SK-N-SH (cell line): Measurements from ENCODE around the gene PROC. TPM values are rescaled to one million over a fixed set of nuclear protein-coding genes. Genes with fewer than 3 reads are reported as not detected.

Experiments
- CTCF ChIA-PET: fragments of 300-600, 350-600 bp; formaldehyde crosslinking; extraction: SDS; loops from one replicate; lab custom pipeline; 2021; lab: Yijun Ruan, JAX
- POLR2A ChIA-PET: fragments of 350-600 bp; sonication (Branson Sonifier 250); formaldehyde crosslinking; extraction: SDS; loops from one replicate; lab custom pipeline; 2020; ENCODE audit warnings: antibody characterized with exemption, inconsistent platforms; lab: Yijun Ruan, JAX
- DNase-seq: peaks from one replicate; pipeline ENCODE4 v3.0.0; 2012
- H2AFZ ChIP-seq: fragments of 200-600 bp; sonication (generic); 2 replicates; pipeline ENCODE4 v1.8.1; 2016; ENCODE audit warnings: antibody characterized with exemption, mild to moderate bottlenecking, low read depth
- H3F3A ChIP-seq: fragments of 200-600 bp; sonication (generic); replicated peaks from 2 replicates; pipeline ENCODE3; 2016; ENCODE audit warnings: antibody characterized with exemption, mild to moderate bottlenecking; ENCODE audit not compliant: insufficient read depth
- H3K27ac ChIP-seq, 2 experiments: fragments of 200-500 bp in 1 of 2; fragments of 200-600 bp in 1 of 2; sonication (Bioruptor generic) in 1 of 2; sonication (generic), shearing (Covaris generic) in 1 of 2; 2 replicates each; pipeline versions ENCODE4 v1.5.1 to v1.6.1; 2014 to 2016; ENCODE audit warnings: low read depth in 2 of 2, inconsistent platforms in 1 of 2, low read length in 1 of 2, mild to moderate bottlenecking in 1 of 2, mixed read lengths in 1 of 2
- H3K27me3 ChIP-seq: fragments of 200-600 bp; sonication (generic), shearing (Covaris generic); 2 replicates; pipeline ENCODE4 v1.6.1; 2016; ENCODE audit warnings: mixed run types; ENCODE audit not compliant: insufficient read depth
- H3K36me3 ChIP-seq, 2 experiments: fragments of 200-500 bp in 1 of 2; fragments of 200-600 bp in 1 of 2; sonication (Bioruptor generic) in 1 of 2; sonication (generic) in 1 of 2; replicated peaks in 1 of 2; 2 replicates each; pipeline versions ENCODE3 to v1.5.1; 2014 to 2016; ENCODE audit warnings: low read length in 1 of 2, mild to moderate bottlenecking in 1 of 2; ENCODE audit not compliant: insufficient read depth in 2 of 2, control insufficient read depth in 1 of 2
- H3K4me1 ChIP-seq, 2 experiments: fragments of 200-500 bp in 1 of 2; fragments of 200-600 bp in 1 of 2; sonication (Bioruptor generic) in 1 of 2; sonication (generic), shearing (Covaris generic) in 1 of 2; 2 replicates each; pipeline versions ENCODE4 v1.5.1 to v1.6.1; 2014 to 2016; ENCODE audit warnings: low read depth in 1 of 2, low read length in 1 of 2, mixed run types in 1 of 2; ENCODE audit not compliant: insufficient read depth in 2 of 2, control insufficient read depth in 1 of 2
- H3K4me2 ChIP-seq: fragments of 200-600 bp; sonication (generic), shearing (Covaris generic); 2 replicates; pipeline ENCODE4 v1.6.1; 2017; ENCODE audit warnings: mixed run types
- H3K4me3 ChIP-seq, 2 experiments: fragments of 200-500 bp in 1 of 2; fragments of 200-600 bp in 1 of 2; sonication (Bioruptor generic) in 1 of 2; sonication (generic), shearing (Covaris generic) in 1 of 2; 2 replicates each; pipeline versions ENCODE4 v1.5.1 to v1.8.1; 2014 to 2016; ENCODE audit warnings: low read depth in 2 of 2, inconsistent platforms in 1 of 2, low read length in 1 of 2, mild to moderate bottlenecking in 1 of 2, mixed read lengths in 1 of 2, moderate library complexity in 1 of 2
- H3K79me2 ChIP-seq: fragments of 200-600 bp; sonication (generic); 2 replicates; pipeline ENCODE4 v1.8.1; 2017; ENCODE audit warnings: mild to moderate bottlenecking; ENCODE audit not compliant: insufficient read depth
- H3K9ac ChIP-seq: fragments of 200-600 bp; sonication (generic); 2 replicates; pipeline ENCODE4 v1.6.1; 2017; ENCODE audit warnings: mixed run types
- H3K9me2 ChIP-seq: fragments of 200-600 bp; sonication (generic); 2 replicates; pipeline ENCODE4 v1.6.1; 2017; ENCODE audit warnings: mixed run types
- H3K9me3 ChIP-seq: fragments of 200-600 bp; sonication (generic); 2 replicates; pipeline ENCODE4 v1.6.1; 2017; ENCODE audit warnings: mixed run types, mild to moderate bottlenecking, moderate library complexity
- H4K20me1 ChIP-seq: fragments of 200-600 bp; sonication (generic); 2 replicates; pipeline ENCODE4 v1.6.1; 2017; ENCODE audit warnings: mild to moderate bottlenecking, mixed run types; ENCODE audit not compliant: insufficient read depth
- ELF1 ChIP-seq: IDR thresholded peaks from 2 replicates; pipeline ENCODE4 v1.4.0; 2012
- EP300 ChIP-seq, 2 experiments: IDR thresholded peaks; 2 replicates each; pipeline versions ENCODE4 v1.4.0 to v1.6.1; 2012; ENCODE audit warnings: borderline replicate concordance in 1 of 2, low read depth in 1 of 2, low read length in 1 of 2
- FOSL2 ChIP-seq: IDR thresholded peaks from 2 replicates; pipeline ENCODE4 v1.4.0; 2012; ENCODE audit warnings: low read depth, mild to moderate bottlenecking, moderate library complexity, borderline replicate concordance
- FOXM1 ChIP-seq: IDR thresholded peaks from 2 replicates; pipeline ENCODE4 v1.4.0; 2012; ENCODE audit warnings: low read depth, mild to moderate bottlenecking
- GATA2 ChIP-seq: sonication (generic); formaldehyde crosslinking; IDR thresholded peaks from 2 replicates; pipeline ENCODE4 v1.5.0; 2020; ENCODE audit warnings: mild to moderate bottlenecking, missing genetic modification reagents
- NFIC ChIP-seq: IDR thresholded peaks from 2 replicates; pipeline ENCODE4 v1.4.0; 2012; ENCODE audit warnings: borderline replicate concordance
- POLR2AphosphoS5 ChIP-seq: IDR thresholded peaks from 2 replicates; pipeline ENCODE4 v1.6.1; 2012; ENCODE audit warnings: low read depth, low read length
- RAD21 ChIP-seq: IDR thresholded peaks from 2 replicates; pipeline ENCODE4 v1.6.1; 2012; ENCODE audit warnings: mild to moderate bottlenecking, low read length
- REST ChIP-seq: IDR thresholded peaks from 2 replicates; pipeline ENCODE4 v1.6.1; 2012; ENCODE audit warnings: mild to moderate bottlenecking, low read depth, low read length, moderate library complexity
- RFX5 ChIP-seq: IDR thresholded peaks from 2 replicates; pipeline ENCODE4 v1.6.1; 2012; ENCODE audit warnings: mild to moderate bottlenecking, improper control_type of control experiment, low read length
- SIN3A ChIP-seq: IDR thresholded peaks from 2 replicates; pipeline ENCODE4 v1.6.1; 2012; ENCODE audit warnings: low read depth, mild to moderate bottlenecking, low read length, moderate library complexity, borderline replicate concordance
- TAF1 ChIP-seq: IDR thresholded peaks from 2 replicates; pipeline ENCODE4 v1.6.1; 2012; ENCODE audit warnings: low read depth, mild to moderate bottlenecking, low read length, moderate library complexity, borderline replicate concordance
- TCF12 ChIP-seq: IDR thresholded peaks from 2 replicates; pipeline ENCODE4 v1.4.0; 2012
- TEAD4 ChIP-seq: IDR thresholded peaks from 2 replicates; pipeline ENCODE4 v1.4.0; 2012; ENCODE audit warnings: mild to moderate bottlenecking, borderline replicate concordance; ENCODE audit not compliant: insufficient read depth
- YY1 ChIP-seq: IDR thresholded peaks from 2 replicates; pipeline ENCODE4 v1.4.0; 2012; ENCODE audit warnings: low read depth, mild to moderate bottlenecking
- ZBTB33 ChIP-seq: IDR thresholded peaks from 2 replicates; pipeline ENCODE4 v1.4.0; 2012; ENCODE audit warnings: low read depth, borderline replicate concordance
- WGBS: methylation state at CpG from one replicate; pipeline ENCODE4 v1.1.6; 2017; ENCODE audit warnings: low lambda C conversion rate; 5-methylcytosine and 5-hydroxymethylcytosine counted together
- polyA plus RNA-seq, 3 experiments: library from polyadenylated mRNA; depleted of rRNA; stranded (reverse); fragments of >200 nt; gene quantifications; 2 replicates each; pipeline ENCODE4 v1.2.3, GENCODE V29; 2012
- TF ChIP-seq, protein P1 (sequence below): IDR thresholded peaks from 2 replicates; pipeline ENCODE4 v1.4.0; 2012; ENCODE audit warnings: low read depth
- TF ChIP-seq, protein P2 (sequence below): fragments of 150-350 bp; IDR thresholded peaks from 2 replicates; pipeline ENCODE4 v1.6.1; 2017; ENCODE audit warnings: antibody characterized with exemption, low read length, low read depth, borderline replicate concordance

Gene PROC
- polyA plus RNA-seq, 1 of the 3 experiments (the other 2 are of a cell fraction) = 0.10 TPM

- peak overlapping the region; percentile 59 for H2AFZ ChIP-seq
- no peaks in the 10 kb centered on the region for H3K79me2 ChIP-seq
- no peaks in the 10 kb centered on the region for H4K20me1 ChIP-seq
- WGBS = 23% methylated on average over 6 of the region's 6 CpGs
- peak overlapping the region; percentile 2 to 6; a peak in 2 of 4 replicates for H3K4me3 ChIP-seq
- POLR2A ChIA-PET = no interaction called here
- CTCF ChIA-PET = interaction anchor here (1.0 kb wide), 1 partner anchor 98 kb away, joined by 3 read pairs; no protein-coding TSS in a partner anchor
- TF ChIP-seq TCF12 = no peak; the same call in 1 of the 2 replicates
- TF ChIP-seq, protein P1, sequence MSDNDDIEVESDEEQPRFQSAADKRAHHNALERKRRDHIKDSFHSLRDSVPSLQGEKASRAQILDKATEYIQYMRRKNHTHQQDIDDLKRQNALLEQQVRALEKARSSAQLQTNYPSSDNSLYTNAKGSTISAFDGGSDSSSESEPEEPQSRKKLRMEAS = peak; percentile 56; the same call in 1 of the 2 replicates
- peak; percentile 96 for TF ChIP-seq RFX5
- 0 out of 2 replicates have a peak, but pooled peaks have one; percentile 21 for TF ChIP-seq TEAD4
- TF ChIP-seq, all 33 proteins: peak for 3
- no peaks in the 10 kb centered on the region for H3K36me3 ChIP-seq
- no peak for DNase-seq
- peak overlapping the region; percentile 58; the same call in 1 of the 2 replicates for H3K9ac ChIP-seq
- H3K9me2 ChIP-seq = no peaks in the 10 kb centered on the region
- peak overlapping the region; percentile 60 to 86; a peak in 3 of 4 replicates for H3K27ac ChIP-seq
- H3K27me3 ChIP-seq = no peaks in the 10 kb centered on the region
- H3K4me2 ChIP-seq = peak overlapping the region; percentile 62
- peaks cover 44% of the 10 kb centered on the region for H3F3A ChIP-seq
- peaks cover 22 to 35% of the 10 kb centered on the region in 2 experiments for H3K4me1 ChIP-seq
- H3K9me3 ChIP-seq = no peaks in the 10 kb centered on the region
Observed at GRCh38 chr2:127410871-127411652, 7.2 kb upstream of the PROC start.

DNA sequence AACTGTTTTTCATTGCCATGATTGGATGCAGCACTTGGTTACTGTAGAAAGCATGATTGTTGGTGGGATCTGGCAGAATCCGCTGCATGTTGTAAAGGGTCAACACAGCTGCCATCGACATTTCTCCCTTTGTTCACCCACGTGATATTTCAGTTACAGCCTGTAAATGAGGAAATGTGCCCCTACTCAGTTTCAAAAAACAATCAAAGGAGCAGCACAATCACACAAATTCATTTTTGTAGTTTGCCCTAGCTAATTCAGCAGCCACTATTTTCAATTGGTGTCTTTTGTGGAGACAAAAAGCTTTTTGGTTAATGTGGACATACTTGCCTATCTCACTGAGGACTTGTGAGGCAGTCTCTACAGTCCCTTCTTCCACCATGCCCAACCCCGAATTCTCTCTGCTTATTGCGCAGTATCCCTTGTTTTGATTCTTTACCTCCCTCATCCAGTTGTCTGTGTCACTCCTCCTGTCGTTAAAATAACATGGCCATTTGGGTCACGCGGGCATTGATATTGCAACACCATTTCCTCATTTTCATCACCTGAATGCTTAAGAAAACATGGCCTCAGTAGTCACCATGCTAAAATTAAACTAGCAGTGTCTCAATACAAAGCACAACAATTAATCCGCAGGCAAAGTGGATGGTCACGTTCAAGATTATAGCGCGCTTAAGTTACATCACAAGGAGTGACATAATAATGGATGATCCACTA is 6.4 kb upstream of the PROC start:
- H3K9me3 ChIP-seq = no peaks in the 10 kb centered on the region
- H3K36me3 ChIP-seq = no peaks in the 10 kb centered on the region
- H3K27me3 ChIP-seq = no peaks in the 10 kb centered on the region
- DNase-seq = no peak
- ChIA-PET POLR2A (no interaction called here), CTCF (interaction anchor here (1.0 kb wide), 1 partner anchor 98 kb away, joined by 3 read pairs; no protein-coding TSS in a partner anchor)
- WGBS = 91% methylated on average over 12 of the region's 12 CpGs
- no peaks in the 10 kb centered on the region for H3K79me2 ChIP-seq
- peak overlapping the region; percentile 59; the same call in 1 of the 2 replicates for H2AFZ ChIP-seq
- H3K4me2 ChIP-seq = peak overlapping the region; percentile 62
- peaks cover 44% of the 10 kb centered on the region for H3F3A ChIP-seq
- H4K20me1 ChIP-seq = no peaks in the 10 kb centered on the region
- no peaks in the 10 kb centered on the region for H3K9me2 ChIP-seq
- H3K9ac ChIP-seq = 0 out of 2 replicates have a peak overlapping the region, but pooled peaks have one; percentile 58
- peak overlapping the region; percentile 51 to 86; a peak in 3 of 4 replicates for H3K27ac ChIP-seq
- H3K4me3 ChIP-seq = no peak overlapping the region; a peak in 1 of 4 replicates
- peaks cover 30 to 39% of the 10 kb centered on the region in 2 experiments for H3K4me1 ChIP-seq
- TF ChIP-seq FOXM1 = no peak
- TF ChIP-seq GATA2 = no peak
- no peak for TF ChIP-seq FOSL2
- no peak for TF ChIP-seq EP300 (IDR thresholded peaks at IDR 0.05; ENCODE audit: borderline replicate concordance in 1 of 2, low read depth in 1 of 2, low read length in 1 of 2)
- TF ChIP-seq POLR2AphosphoS5 = no peak
- TF ChIP-seq ELF1 = no peak
- TF ChIP-seq, protein P2, sequence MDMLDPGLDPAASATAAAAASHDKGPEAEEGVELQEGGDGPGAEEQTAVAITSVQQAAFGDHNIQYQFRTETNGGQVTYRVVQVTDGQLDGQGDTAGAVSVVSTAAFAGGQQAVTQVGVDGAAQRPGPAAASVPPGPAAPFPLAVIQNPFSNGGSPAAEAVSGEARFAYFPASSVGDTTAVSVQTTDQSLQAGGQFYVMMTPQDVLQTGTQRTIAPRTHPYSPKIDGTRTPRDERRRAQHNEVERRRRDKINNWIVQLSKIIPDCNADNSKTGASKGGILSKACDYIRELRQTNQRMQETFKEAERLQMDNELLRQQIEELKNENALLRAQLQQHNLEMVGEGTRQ = no peak
- no peak for TF ChIP-seq TCF12
- no peak for TF ChIP-seq ZBTB33
- TF ChIP-seq SIN3A = no peak
- TF ChIP-seq RFX5 = no peak
- no peak for TF ChIP-seq RAD21
- no peak for TF ChIP-seq YY1
- no peak for TF ChIP-seq REST
- TF ChIP-seq TAF1 = no peak
- TF ChIP-seq NFIC = no peak
